HG02981 (cell line): ENCODE results near the gene KCNE2.
"Not testable (repeated sequence)": the region's sequence is repeated elsewhere in the genome, so short reads cannot be mapped to it uniquely, and the experiment has no call there.

ENCODE experiments used
- ATAC-seq: cut with Tn5 transposase; IDR thresholded peaks from one replicate; pipeline ENCODE4 v1.9.1; 2021; ENCODE audit warnings: mild to moderate bottlenecking, moderate library complexity; ENCODE audit not compliant: unreplicated experiment

KCNE2 gene

DNA sequence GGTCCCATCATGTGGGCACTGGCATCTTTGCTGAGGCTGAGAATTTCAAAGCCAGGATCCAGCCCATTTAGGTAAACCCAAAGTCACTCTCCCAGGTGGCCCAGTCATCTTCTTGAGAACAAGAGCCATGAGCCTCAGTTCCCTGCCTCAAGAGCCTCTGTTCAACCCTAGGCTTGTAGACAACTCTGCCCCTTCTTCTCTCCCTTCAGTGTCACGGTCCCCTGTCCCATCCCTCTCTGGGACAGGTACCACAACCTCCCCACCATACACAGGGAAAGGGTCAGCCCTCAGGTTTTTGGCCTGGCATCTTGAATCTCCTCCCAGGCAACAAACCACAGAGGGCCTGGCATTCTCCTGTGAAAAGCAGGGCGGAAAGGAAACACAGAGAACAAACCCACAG, 41.9 kb downstream of the KCNE2 start:
- ATAC-seq, result not testable (repeated sequence)

GRCh38 chr21:34406102-34406501, 42.3 kb downstream of the KCNE2 start:
- ATAC-seq, result not testable (repeated sequence)

DNA sequence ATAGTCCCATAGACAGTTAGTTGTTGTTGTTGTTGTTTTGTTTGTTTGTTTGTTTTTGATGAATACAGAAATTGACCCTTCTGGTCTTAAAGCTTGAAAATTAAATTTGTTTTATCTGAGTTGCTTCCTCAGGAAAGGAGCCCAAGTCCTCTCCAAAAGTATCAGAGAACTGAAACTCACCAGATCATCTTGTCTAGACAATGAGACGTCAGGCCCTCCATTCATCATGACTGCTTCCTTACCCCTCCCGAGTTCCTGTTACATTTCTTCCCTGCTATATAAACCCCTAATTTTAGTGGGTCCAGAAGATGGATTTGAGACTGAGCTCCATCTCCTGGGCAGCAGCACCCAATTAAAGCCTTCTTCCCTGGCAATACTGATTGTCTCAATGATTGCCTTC, 42.9 kb downstream of the KCNE2 start:
- ATAC-seq, result not testable (repeated sequence)

- ATAC-seq, result not testable (repeated sequence)
These were observed 43.5 kb downstream of the KCNE2 start for GRCh38 chr21:34407294-34407693.

DNA sequence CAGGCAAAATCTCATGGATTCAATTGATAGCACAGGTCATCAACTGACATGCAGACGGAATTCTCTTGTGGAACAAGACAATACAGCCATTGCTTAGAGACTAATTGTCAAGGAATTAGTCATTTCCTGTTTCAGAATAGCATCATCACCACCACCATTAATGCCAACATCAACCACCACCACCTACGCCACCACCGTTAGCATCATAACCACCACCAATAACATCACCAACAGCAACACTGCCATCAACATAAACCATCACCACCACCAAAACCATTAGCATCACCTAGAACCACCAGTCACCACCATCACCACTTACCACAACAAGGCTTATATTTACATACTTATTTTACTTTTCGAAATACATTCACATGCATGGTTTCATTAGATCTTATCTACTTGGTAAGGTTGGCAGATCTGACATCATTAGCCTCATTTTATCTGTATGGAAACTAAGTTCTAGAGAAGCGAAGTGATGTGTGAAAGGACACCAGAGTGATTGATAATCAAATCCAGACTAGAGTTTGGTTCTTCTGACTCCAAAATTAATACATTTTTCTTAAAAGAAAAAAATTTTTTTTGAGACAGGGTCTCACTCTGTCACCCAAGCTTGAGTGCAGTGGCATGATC, 53.8 kb downstream of the KCNE2 start:
- ATAC-seq, result not testable (repeated sequence)
